Panc1 (cell line): Measurements from ENCODE around the gene FAM47B. TPM values are rescaled to one million over a fixed set of nuclear protein-coding genes. Genes with fewer than 3 reads are reported as not detected.

Source experiments
- ATAC-seq: fragments of 200-7000 bp; cut with Tn5 transposase; 2 replicates; pipeline ENCODE4 v1.9.1; 2020; ENCODE audit warnings: mild to moderate bottlenecking, moderate library complexity
- BruUV-seq: library from RNA; stranded (reverse); fragments of 400-500 nt; replicated peaks from 2 replicates; lab custom pipeline; 2021; lab: Mats Ljungman, UMichigan
- CTCF ChIA-PET: fragments of 300-600 bp; sonication (Branson Sonifier 250); formaldehyde crosslinking; loops from one replicate; lab custom pipeline; 2022; ENCODE audit warnings: antibody characterized with exemption; lab: Charles Lee
- POLR2A ChIA-PET: fragments of 300-600 bp; sonication (Branson Sonifier 250); formaldehyde crosslinking; loops from one replicate; lab custom pipeline; 2022; ENCODE audit warnings: antibody characterized with exemption; lab: Charles Lee
- DNase-seq: peaks from one replicate; pipeline ENCODE4 v3.0.0-alpha.2; 2010; ENCODE audit warnings: low read depth, low spot score
- H3K27ac ChIP-seq: 2 replicates; pipeline ENCODE4 v1.5.1; 2011; ENCODE audit warnings: mild to moderate bottlenecking, low read length, inconsistent platforms
- H3K27me3 ChIP-seq: fragments of 200-500 bp; sonication (Bioruptor generic); 2 replicates; pipeline ENCODE4 v1.6.0; 2014; ENCODE audit warnings: low read length, inconsistent platforms; ENCODE audit not compliant: control insufficient read depth, insufficient read depth
- H3K36me3 ChIP-seq: fragments of 200-500 bp; sonication (Bioruptor generic); 2 replicates; pipeline ENCODE4 v1.5.1; 2014; ENCODE audit warnings: inconsistent platforms, mild to moderate bottlenecking, low read length, moderate library complexity; ENCODE audit not compliant: control insufficient read depth, insufficient read depth
- H3K4me1 ChIP-seq: 2 replicates; pipeline ENCODE4 v1.5.1; 2011; ENCODE audit warnings: inconsistent platforms, mild to moderate bottlenecking, low read length, moderate library complexity; ENCODE audit not compliant: control insufficient read depth, insufficient read depth
- H3K4me3 ChIP-seq, 2 experiments: 2 replicates each; pipeline ENCODE4 v1.5.1; 2011 to 2012; ENCODE audit warnings: low read depth in 2 of 2, low read length in 2 of 2, mild to moderate bottlenecking in 2 of 2, inconsistent platforms in 1 of 2, moderate library complexity in 1 of 2
- H3K9me3 ChIP-seq: fragments of 200-500 bp; sonication (Bioruptor generic); 2 replicates; pipeline ENCODE4 v1.5.1; 2014; ENCODE audit warnings: low read depth, mild to moderate bottlenecking, inconsistent platforms, low read length, moderate library complexity; ENCODE audit not compliant: control insufficient read depth, insufficient read depth
- CTCF ChIP-seq: fragments of 450-650 bp; IDR thresholded peaks from 2 replicates; pipeline ENCODE4 v1.5.1; 2017; ENCODE audit warnings: mild to moderate bottlenecking
- POLR2AphosphoS5 ChIP-seq: IDR thresholded peaks from 2 replicates; pipeline ENCODE4 v1.6.1; 2012; ENCODE audit warnings: mild to moderate bottlenecking, low read depth, low read length, moderate library complexity
- SIN3A ChIP-seq: IDR thresholded peaks from 2 replicates; pipeline ENCODE4 v1.6.1; 2012; ENCODE audit warnings: low read depth, mild to moderate bottlenecking, low read length, moderate library complexity, borderline replicate concordance; ENCODE audit not compliant: insufficient read depth
- TCF7L2 ChIP-seq: IDR thresholded peaks from 2 replicates; pipeline ENCODE4 v1.6.1; 2011; ENCODE audit warnings: mild to moderate bottlenecking, low read depth, low read length, inconsistent platforms
- in situ Hi-C: cut with HindIII; loops from 2 replicates; pipeline ENCODE4 v1.10.0; 2016; ENCODE audit warnings: low sequenced_read_pairs, low pct_unique_long_range_greater_than_20kb
- intact Hi-C: fragments of 100-400 bp; cut with micrococcal nuclease; formaldehyde crosslinking; loops from one replicate; pipeline ENCODE4 v1.10.0; 2022; ENCODE audit not compliant: unreplicated experiment
- total RNA-seq: library from RNA; stranded (reverse); gene quantifications from one replicate; pipeline ENCODE4 v1.2.1, GENCODE V29; 2021; ENCODE audit not compliant: unreplicated experiment
- TF ChIP-seq, protein P1 (sequence below), 2 experiments: IDR thresholded peaks; 2 replicates each; pipeline ENCODE4 v1.6.1; 2011 to 2012; ENCODE audit warnings: low read depth in 2 of 2, control low read depth in 1 of 2, low read length in 1 of 2, mild to moderate bottlenecking in 1 of 2, moderate library complexity in 1 of 2; ENCODE audit not compliant: insufficient read depth in 1 of 2

Gene FAM47B
- total RNA-seq, 1 experiment from 2014 or later: not detected

DNA sequence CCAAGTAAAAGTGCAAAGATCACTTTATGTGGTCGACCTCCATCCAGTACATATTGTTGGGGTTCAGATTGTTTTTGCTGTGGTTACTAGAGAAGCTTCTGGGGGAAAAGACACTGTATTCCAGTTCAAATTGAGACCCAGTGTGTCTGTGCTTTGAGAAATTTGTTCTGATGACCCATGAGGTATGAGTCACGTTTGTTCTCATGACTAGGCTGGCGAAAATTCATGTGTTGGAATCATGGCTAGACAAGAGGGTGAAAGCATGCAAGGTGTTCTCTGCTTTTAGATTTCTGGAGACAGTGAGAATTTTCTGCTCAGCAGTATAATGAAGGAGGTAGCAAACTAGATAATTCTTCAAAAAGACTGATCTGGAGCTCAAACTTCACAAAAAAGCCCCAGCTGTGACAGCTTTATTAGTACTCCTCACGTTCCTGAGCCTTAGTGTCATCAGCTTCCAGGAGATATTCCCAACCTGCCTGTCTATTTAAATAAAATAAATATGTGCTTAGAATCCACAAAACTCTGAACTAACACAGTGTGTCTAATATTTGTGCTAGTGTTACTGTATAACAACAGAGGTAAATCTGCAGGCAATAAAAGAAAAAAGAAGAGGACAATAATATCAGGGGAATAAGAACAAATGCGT, 24.4 kb upstream of the FAM47B start:
- in situ Hi-C loops: no loop called here
- ChIA-PET CTCF (no interaction called here), POLR2A (no interaction called here)
- ATAC-seq: no peak
- intact Hi-C loops: no loop called here
- no peak for DNase-seq
- Histone ChIP-seq H3K4me3 (no peak overlapping the region), H3K27ac (no peak overlapping the region), H3K36me3 (no peaks in the 10 kb centered on the region), H3K9me3 (no peaks in the 10 kb centered on the region), H3K27me3 (no peaks in the 10 kb centered on the region), H3K4me1 (no peaks in the 10 kb centered on the region)
- TF ChIP-seq POLR2AphosphoS5 (no peak), SIN3A (no peak), CTCF (no peak), TCF7L2 (no peak)
- TF ChIP-seq, protein P1, sequence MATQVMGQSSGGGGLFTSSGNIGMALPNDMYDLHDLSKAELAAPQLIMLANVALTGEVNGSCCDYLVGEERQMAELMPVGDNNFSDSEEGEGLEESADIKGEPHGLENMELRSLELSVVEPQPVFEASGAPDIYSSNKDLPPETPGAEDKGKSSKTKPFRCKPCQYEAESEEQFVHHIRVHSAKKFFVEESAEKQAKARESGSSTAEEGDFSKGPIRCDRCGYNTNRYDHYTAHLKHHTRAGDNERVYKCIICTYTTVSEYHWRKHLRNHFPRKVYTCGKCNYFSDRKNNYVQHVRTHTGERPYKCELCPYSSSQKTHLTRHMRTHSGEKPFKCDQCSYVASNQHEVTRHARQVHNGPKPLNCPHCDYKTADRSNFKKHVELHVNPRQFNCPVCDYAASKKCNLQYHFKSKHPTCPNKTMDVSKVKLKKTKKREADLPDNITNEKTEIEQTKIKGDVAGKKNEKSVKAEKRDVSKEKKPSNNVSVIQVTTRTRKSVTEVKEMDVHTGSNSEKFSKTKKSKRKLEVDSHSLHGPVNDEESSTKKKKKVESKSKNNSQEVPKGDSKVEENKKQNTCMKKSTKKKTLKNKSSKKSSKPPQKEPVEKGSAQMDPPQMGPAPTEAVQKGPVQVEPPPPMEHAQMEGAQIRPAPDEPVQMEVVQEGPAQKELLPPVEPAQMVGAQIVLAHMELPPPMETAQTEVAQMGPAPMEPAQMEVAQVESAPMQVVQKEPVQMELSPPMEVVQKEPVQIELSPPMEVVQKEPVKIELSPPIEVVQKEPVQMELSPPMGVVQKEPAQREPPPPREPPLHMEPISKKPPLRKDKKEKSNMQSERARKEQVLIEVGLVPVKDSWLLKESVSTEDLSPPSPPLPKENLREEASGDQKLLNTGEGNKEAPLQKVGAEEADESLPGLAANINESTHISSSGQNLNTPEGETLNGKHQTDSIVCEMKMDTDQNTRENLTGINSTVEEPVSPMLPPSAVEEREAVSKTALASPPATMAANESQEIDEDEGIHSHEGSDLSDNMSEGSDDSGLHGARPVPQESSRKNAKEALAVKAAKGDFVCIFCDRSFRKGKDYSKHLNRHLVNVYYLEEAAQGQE (IDR thresholded peaks at IDR 0.05; ENCODE audit: insufficient read depth in 1 of 2, low read depth in 2 of 2, low read length in 1 of 2): no peak
- no TSS peak for BruUV-seq

DNA sequence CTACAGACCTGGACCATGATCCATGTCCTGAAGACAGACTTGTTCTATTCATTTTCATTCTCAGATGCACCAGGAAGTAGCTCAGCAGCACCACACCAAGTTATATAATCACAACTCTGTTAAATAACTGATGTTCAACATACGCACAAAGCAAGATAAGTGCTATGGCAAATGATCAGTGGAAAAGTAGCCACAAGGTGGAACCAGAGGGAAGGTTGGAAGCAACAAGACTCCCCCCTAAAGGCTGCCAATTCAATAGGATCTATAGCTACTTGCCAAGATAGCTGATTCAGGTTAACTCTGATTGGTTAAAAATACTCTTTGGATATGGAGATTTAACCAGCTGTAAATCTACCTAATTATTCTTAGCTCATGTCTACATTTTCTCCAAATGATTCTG, 23.7 kb upstream of the FAM47B start:
- no peaks in the 10 kb centered on the region for H3K9me3 ChIP-seq
- in situ Hi-C loops: no loop called here
- no peak for DNase-seq
- no peak overlapping the region for H3K4me3 ChIP-seq
- H3K36me3 ChIP-seq: no peaks in the 10 kb centered on the region
- ChIA-PET CTCF (no interaction called here), POLR2A (no interaction called here)
- no peak for ATAC-seq
- TF ChIP-seq CTCF (peak; percentile 33), TCF7L2 (no peak), POLR2AphosphoS5 (no peak)
- TF ChIP-seq, protein P1 (IDR thresholded peaks at IDR 0.05; ENCODE audit: insufficient read depth in 1 of 2, low read depth in 2 of 2, low read length in 1 of 2): no peak
- intact Hi-C loops: no loop called here
- no peak overlapping the region for H3K27ac ChIP-seq
- BruUV-seq: no TSS peak
- no peaks in the 10 kb centered on the region for H3K27me3 ChIP-seq
- H3K4me1 ChIP-seq: no peaks in the 10 kb centered on the region
